GM10248 (cell line): Measurements from ENCODE around the gene OR4C11.

Source experiments
- CTCF ChIA-PET: fragments of 300-600 bp; sonication (Branson Sonifier 250); formaldehyde crosslinking; extraction: SDS; loops from one replicate; lab custom pipeline; 2021; ENCODE audit warnings: antibody characterized with exemption; lab: Yijun Ruan, JAX
- POLR2A ChIA-PET: fragments of 350-650 bp; sonication (Branson Sonifier 250); formaldehyde crosslinking; extraction: SDS; loops from one replicate; lab custom pipeline; 2020; ENCODE audit warnings: antibody characterized with exemption; lab: Yijun Ruan, JAX
- DNase-seq: peaks from one replicate; pipeline ENCODE4 v3.0.0; 2012; ENCODE audit errors: extremely low spot score
- TF ChIP-seq, protein P1 (sequence below): IDR thresholded peaks from 2 replicates; pipeline ENCODE4 v1.5.1; 2012; ENCODE audit warnings: mild to moderate bottlenecking, low read depth; ENCODE audit errors: extremely low read depth, missing control alignments, control extremely low read depth

The OR4C11 gene, protein sequence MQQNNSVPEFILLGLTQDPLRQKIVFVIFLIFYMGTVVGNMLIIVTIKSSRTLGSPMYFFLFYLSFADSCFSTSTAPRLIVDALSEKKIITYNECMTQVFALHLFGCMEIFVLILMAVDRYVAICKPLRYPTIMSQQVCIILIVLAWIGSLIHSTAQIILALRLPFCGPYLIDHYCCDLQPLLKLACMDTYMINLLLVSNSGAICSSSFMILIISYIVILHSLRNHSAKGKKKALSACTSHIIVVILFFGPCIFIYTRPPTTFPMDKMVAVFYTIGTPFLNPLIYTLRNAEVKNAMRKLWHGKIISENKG

DNA sequence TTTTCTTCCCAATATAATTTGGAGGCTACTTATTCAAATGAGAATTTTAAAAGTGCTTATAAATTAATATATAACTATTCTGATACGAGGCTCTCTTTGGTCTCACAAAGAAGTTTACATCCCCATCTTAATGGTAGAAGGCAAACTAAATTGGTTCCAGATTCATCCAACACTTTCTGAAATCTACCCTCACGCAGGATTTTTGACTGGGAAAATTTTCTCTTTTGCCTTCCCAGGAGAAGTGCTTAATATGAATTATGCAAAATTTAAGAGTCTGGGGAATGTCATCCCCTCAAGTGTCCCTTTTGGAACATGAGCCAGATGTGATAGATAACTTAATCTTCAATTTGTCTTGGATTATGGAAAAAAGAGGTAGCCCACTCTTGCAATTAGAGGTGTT, at the start of gene OR4C11:
Gene OR4C11, minus strand, starts transcription at position 101 of the 400 bp plus-strand sequence. CDS start 3,272 bp downstream, outside the sequence.
- CTCF ChIA-PET = no interaction called here
- no peak for DNase-seq
- TF ChIP-seq, protein P1, sequence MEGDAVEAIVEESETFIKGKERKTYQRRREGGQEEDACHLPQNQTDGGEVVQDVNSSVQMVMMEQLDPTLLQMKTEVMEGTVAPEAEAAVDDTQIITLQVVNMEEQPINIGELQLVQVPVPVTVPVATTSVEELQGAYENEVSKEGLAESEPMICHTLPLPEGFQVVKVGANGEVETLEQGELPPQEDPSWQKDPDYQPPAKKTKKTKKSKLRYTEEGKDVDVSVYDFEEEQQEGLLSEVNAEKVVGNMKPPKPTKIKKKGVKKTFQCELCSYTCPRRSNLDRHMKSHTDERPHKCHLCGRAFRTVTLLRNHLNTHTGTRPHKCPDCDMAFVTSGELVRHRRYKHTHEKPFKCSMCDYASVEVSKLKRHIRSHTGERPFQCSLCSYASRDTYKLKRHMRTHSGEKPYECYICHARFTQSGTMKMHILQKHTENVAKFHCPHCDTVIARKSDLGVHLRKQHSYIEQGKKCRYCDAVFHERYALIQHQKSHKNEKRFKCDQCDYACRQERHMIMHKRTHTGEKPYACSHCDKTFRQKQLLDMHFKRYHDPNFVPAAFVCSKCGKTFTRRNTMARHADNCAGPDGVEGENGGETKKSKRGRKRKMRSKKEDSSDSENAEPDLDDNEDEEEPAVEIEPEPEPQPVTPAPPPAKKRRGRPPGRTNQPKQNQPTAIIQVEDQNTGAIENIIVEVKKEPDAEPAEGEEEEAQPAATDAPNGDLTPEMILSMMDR = no peak
- POLR2A ChIA-PET = no interaction called here

DNA sequence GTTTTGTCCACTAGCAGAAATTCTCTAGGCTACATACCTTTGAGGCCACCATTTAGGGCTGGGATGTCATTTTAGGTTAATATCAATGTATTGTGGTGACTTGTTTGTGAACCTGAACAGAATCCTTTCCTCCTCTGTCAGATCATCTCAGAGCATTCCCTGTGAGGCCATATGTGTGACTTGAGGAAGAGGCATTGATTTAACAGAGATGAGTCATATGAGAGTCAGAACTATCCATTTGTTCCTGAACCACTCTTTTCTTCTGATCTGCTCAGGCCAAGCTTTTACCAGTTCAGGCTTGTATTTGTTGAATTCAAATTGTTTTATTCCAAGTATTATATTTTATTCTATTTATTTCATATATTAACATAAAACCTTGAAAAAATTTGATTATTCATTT, 47.7 kb upstream of the OR4C11 start:
- ChIA-PET CTCF (no interaction called here), POLR2A (no interaction called here)
- TF ChIP-seq, protein P1 = no peak
- DNase-seq = no peak

DNA sequence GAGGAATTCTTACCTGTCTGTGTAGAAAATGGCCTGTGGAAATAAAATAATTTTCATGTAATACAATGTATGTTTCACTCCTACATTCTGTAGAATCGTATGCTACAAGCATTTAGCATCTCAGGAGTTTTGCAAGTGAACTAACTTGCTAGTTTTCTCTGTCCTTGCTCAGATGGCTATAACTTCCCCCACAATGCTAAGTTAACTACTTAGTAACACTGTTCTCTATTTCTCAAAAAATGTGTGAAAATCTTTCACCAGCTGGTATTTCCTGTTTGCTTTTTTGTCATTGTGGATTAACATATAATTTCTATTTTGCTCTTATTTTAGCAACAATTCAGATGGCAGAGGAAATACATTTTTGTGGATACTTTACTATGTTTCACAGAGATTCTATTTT, 45.1 kb upstream of the OR4C11 start:
- ChIA-PET CTCF (no interaction called here), POLR2A (no interaction called here)
- TF ChIP-seq, protein P1 = no peak
- DNase-seq = no peak

DNA sequence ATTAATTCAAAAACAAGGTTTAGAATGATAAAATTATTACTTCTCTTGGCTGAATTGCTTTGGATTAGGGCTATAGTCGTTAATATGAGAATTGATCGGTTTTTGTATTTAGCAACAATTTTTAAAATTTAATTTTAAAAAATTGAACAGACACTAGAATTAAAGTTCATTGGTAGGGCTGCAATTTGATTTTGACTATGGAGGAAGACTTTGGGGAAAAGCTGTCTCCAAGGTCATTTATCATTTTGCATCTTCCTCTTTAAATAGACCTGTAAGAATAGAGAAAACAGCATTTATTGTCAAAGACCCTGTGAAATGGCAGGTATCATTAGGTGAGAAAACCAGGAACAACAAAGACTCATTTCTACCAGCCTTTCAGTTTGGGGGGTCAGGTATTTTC, 40.6 kb upstream of the OR4C11 start, which contains the start of gene OR4S2:
Gene OR4S2, plus strand, starts transcription at position 301 of the 400 bp plus-strand sequence. CDS start 2,577 bp downstream, outside the sequence.
- DNase-seq = no peak
- ChIA-PET CTCF (no interaction called here), POLR2A (no interaction called here)
- TF ChIP-seq, protein P1 = no peak

DNA sequence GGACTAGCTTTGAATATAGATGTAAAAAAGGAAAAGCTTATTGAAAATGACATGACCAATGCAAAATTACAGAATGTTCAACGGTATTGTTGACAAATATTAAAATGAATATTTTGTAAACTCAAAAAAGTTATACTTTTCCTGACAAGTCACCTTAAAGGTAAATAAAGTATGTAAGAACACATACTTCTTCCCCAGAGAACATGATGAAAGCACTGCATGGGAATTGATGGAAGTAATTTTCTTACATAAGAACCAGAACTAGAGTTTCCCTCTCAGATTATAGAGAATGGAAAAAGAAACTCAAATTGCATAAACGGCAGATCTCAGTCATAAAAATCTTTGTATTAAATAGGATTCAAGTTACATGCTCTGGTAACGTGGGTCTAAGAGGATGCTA, 27.4 kb upstream of the OR4C11 start, which contains the start of gene OR4P4:
Gene OR4P4, plus strand, starts transcription at position 301 of the 400 bp plus-strand sequence.
- TF ChIP-seq, protein P1 = no peak
- DNase-seq = no peak
- CTCF ChIA-PET = no interaction called here
- POLR2A ChIA-PET = no interaction called here

DNA sequence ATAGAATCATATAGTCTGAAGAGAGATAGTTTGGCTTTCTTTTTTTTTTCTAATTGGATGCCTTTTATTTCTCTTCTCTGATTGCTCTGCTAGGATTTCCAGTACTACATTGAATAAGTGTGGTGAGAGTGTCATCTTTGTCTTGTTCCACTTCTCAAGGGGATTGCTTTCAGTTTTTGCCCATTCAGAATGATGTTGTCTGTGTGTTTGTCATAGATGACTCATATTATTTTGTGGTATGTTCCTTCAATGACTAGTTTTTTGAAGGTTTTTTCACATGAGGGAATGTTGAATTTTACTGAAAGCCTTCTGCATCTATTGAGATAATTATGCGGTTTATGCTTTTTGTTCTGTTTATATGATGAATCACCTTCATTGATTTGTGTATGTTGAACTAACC, 17.1 kb upstream of the OR4C11 start:
- TF ChIP-seq, protein P1 = no peak
- ChIA-PET CTCF (no interaction called here), POLR2A (no interaction called here)
- DNase-seq = no peak

DNA sequence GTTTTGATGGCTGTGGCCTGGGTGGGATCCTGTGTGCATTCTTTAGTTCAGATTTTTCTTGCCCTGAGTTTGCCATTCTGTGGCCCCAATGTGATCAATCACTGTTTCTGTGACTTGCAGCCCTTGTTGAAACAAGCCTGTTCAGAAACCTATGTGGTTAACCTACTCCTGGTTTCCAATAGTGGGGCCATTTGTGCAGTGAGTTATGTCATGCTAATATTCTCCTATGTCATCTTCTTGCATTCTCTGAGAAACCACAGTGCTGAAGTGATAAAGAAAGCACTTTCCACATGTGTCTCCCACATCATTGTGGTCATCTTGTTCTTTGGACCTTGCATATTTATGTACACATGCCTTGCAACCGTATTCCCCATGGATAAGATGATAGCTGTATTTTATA, 34.9 kb downstream of the OR4C11 start:
- ChIA-PET CTCF (no interaction called here), POLR2A (no interaction called here)
- DNase-seq = no peak
- TF ChIP-seq, protein P1 = no peak
